ENCODE results near the gene RAPGEF4. TPM values are rescaled to one million over a fixed set of nuclear protein-coding genes. Genes with fewer than 3 reads are reported as not detected.
A peak's percentile ranks its signal among the peaks of the same experiment; 100 is the strongest.

The RAPGEF4 gene
- polyA plus RNA-seq, 3 donors: not detected

DNA sequence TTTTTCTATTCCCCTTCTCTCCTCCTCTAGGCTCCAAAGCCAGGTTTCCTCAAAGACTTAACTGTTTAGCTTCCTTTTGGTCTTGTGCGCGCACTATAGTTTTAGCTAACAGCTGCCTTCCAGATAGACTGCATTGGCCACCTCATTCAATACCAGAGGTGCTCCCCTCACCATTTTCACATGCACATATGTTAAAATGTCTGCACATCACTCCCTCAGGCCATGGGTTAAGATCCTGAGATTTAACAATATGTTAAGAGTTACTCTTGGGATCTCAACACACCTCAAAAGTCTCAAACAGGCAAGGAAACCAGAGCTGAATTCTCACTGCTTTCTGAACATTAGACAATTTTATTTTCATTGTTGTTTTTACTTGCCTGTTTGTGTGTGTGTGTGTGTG, 259.2 kb downstream of the RAPGEF4 start:
- H4K20me1 ChIP-seq (ENCODE audit: insufficient read depth, low read length): no peaks in the 10 kb centered on the region
- H2AFZ ChIP-seq (ENCODE audit: insufficient read depth, low read depth, low read length, poor library complexity, severe bottlenecking): no peak overlapping the region
- Mint-ChIP-seq H3K9me3 (no peaks in the 10 kb centered on the region), H3K4me3 (no peak overlapping the region), H3K36me3 (no peaks in the 10 kb centered on the region), H3K4me1 (peaks cover 35% of the 10 kb centered on the region), H3K27ac (no peak overlapping the region), H3K27me3 (ENCODE audit: low read depth in 3 of 3) (peaks cover 0 to 4% (median 3%) of the 10 kb centered on the region in 3 donors)
- peaks cover 0 to 3% of the 10 kb centered on the region in 2 donors for H3K27me3 ChIP-seq (ENCODE audit: control insufficient read depth in 2 of 2, insufficient read depth in 2 of 2, low read length in 2 of 2)
- no peak overlapping the region for H3K9ac ChIP-seq (ENCODE audit: insufficient read depth, low read length, poor library complexity, severe bottlenecking)
- no peaks in the 10 kb centered on the region for H3K79me2 ChIP-seq (ENCODE audit: insufficient read depth, low read length)
- H3K4me1 ChIP-seq (ENCODE audit: control insufficient read depth in 1 of 2, insufficient read depth in 2 of 2, low read length in 2 of 2): peaks cover 15% of the 10 kb centered on the region in 2 donors
- intact Hi-C loops (cut with micrococcal nuclease): no loop called here
- no peaks in the 10 kb centered on the region for H3K9me3 ChIP-seq (replicated peaks in 1 of 2; ENCODE audit: control insufficient read depth in 1 of 2, insufficient read depth in 1 of 2, low read length in 2 of 2)
- no peak overlapping the region for H3K4me2 ChIP-seq (replicated peaks; ENCODE audit: extremely low read depth, low read length, poor library complexity, severe bottlenecking)
- TF ChIP-seq, protein P1, sequence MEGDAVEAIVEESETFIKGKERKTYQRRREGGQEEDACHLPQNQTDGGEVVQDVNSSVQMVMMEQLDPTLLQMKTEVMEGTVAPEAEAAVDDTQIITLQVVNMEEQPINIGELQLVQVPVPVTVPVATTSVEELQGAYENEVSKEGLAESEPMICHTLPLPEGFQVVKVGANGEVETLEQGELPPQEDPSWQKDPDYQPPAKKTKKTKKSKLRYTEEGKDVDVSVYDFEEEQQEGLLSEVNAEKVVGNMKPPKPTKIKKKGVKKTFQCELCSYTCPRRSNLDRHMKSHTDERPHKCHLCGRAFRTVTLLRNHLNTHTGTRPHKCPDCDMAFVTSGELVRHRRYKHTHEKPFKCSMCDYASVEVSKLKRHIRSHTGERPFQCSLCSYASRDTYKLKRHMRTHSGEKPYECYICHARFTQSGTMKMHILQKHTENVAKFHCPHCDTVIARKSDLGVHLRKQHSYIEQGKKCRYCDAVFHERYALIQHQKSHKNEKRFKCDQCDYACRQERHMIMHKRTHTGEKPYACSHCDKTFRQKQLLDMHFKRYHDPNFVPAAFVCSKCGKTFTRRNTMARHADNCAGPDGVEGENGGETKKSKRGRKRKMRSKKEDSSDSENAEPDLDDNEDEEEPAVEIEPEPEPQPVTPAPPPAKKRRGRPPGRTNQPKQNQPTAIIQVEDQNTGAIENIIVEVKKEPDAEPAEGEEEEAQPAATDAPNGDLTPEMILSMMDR (IDR thresholded peaks at IDR 0.05): no peak
- H3K36me3 ChIP-seq (replicated peaks in 1 of 2; ENCODE audit: control insufficient read depth in 1 of 2, insufficient read depth in 2 of 2, low read length in 2 of 2): no peaks in the 10 kb centered on the region
- H3K4me3 ChIP-seq (replicated peaks in 1 of 3; ENCODE audit: low read depth in 2 of 3, low read length in 3 of 3): no peak overlapping the region
- DNase-seq: no peak
- H3K27ac ChIP-seq (ENCODE audit: low read depth in 1 of 2, low read length in 2 of 2): no peak overlapping the region
- 89% methylated on average over 2 of the region's 2 CpGs for WGBS (ENCODE audit: insufficient coverage)

DNA sequence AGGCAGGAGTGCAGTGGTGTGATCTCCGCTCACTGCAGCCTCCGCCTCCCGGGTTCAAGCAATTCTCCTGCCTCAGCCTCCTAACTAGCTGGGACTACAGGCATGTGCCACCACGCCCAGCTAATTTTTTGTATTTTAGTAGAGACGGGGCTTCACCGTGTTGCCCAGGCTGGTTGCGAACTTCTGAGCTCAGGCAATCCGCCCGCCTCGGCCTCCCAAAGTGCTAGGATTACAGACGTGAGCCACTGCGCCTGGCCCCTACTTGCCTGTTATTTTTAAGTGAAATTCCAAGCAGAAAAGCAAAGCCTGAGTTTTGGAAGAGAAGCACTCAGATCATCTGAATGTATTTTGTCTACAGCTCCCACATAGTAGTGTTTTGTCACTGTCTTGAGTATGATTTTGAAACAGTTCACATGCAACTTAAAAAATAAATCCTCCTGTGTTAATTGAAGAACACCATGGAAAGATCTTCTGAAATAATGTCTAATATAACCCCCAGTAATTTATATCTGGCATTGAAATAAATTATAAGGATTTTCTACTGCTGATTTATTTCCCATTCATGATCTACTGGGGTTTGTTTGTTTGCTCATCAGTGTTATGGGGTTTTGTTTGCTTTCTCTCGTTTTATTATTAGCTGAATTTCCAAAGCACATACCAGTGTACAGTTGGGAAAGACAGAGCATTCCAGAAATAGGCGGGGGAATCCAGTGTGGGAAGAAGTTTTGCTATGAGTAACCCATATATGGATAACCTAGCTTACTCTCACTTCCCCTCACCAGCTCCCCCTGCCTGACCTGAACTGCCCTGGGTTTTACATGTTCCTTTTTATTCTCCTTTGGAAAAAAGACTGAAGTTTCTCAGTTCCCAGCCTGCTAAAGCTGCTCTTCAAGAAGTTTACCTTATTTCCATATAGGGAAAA, 259.9 kb downstream of the RAPGEF4 start:
- peaks cover 2 to 7% (median 3%) of the 10 kb centered on the region in 3 donors for H3K27me3 Mint-ChIP-seq (ENCODE audit: low read depth in 3 of 3)

More for the DNA sequence above, 259.9 kb downstream of the RAPGEF4 start:
- H3K4me2 ChIP-seq (replicated peaks; ENCODE audit: extremely low read depth, low read length, poor library complexity, severe bottlenecking): no peak overlapping the region
- peaks cover 15% of the 10 kb centered on the region in 2 donors for H3K4me1 ChIP-seq (ENCODE audit: control insufficient read depth in 1 of 2, insufficient read depth in 2 of 2, low read length in 2 of 2)
- no peak overlapping the region for H3K9ac ChIP-seq (ENCODE audit: insufficient read depth, low read length, poor library complexity, severe bottlenecking)
- no peak overlapping the region for H3K4me3 ChIP-seq (replicated peaks in 1 of 3; ENCODE audit: low read depth in 2 of 3, low read length in 3 of 3)
- no peaks in the 10 kb centered on the region for H3K36me3 Mint-ChIP-seq
- H3K9me3 Mint-ChIP-seq: no peaks in the 10 kb centered on the region
- peak overlapping the region in 1 of 2 donors; percentile 46 for H3K4me3 Mint-ChIP-seq
- 90% methylated on average over 10 of the region's 14 CpGs for WGBS (ENCODE audit: insufficient coverage)
- intact Hi-C loops (cut with micrococcal nuclease): no loop called here
- no peak overlapping the region for H2AFZ ChIP-seq (ENCODE audit: insufficient read depth, low read depth, low read length, poor library complexity, severe bottlenecking)
- DNase-seq: peak in 2 of 3 donors; percentile 24 to 74
- TF ChIP-seq, protein P1 (IDR thresholded peaks at IDR 0.05): peak; percentile 37
- H3K27ac Mint-ChIP-seq: no peak overlapping the region
- peaks cover 0 to 8% of the 10 kb centered on the region in 2 donors for H3K27me3 ChIP-seq (ENCODE audit: control insufficient read depth in 2 of 2, insufficient read depth in 2 of 2, low read length in 2 of 2)
- no peak overlapping the region for H3K27ac ChIP-seq (ENCODE audit: low read depth in 1 of 2, low read length in 2 of 2)
- no peaks in the 10 kb centered on the region for H4K20me1 ChIP-seq (ENCODE audit: insufficient read depth, low read length)
- H3K36me3 ChIP-seq (replicated peaks in 1 of 2; ENCODE audit: control insufficient read depth in 1 of 2, insufficient read depth in 2 of 2, low read length in 2 of 2): no peaks in the 10 kb centered on the region
- H3K9me3 ChIP-seq (replicated peaks in 1 of 2; ENCODE audit: control insufficient read depth in 1 of 2, insufficient read depth in 1 of 2, low read length in 2 of 2): no peaks in the 10 kb centered on the region
- peaks cover 35% of the 10 kb centered on the region for H3K4me1 Mint-ChIP-seq
- H3K79me2 ChIP-seq (ENCODE audit: insufficient read depth, low read length): no peaks in the 10 kb centered on the region
